NCI-H187 (cell line): Measurements from ENCODE around the gene GLYATL3.
"Not testable (repeated sequence)": the region's sequence is repeated elsewhere in the genome, so short reads cannot be mapped to it uniquely, and the experiment has no call there.

ENCODE experiments used
- DNase-seq, 2 experiments: peaks; one replicate each; lab custom pipeline; 2025; lab: John Stamatoyannopoulos, UW

GLYATL3 gene

DNA sequence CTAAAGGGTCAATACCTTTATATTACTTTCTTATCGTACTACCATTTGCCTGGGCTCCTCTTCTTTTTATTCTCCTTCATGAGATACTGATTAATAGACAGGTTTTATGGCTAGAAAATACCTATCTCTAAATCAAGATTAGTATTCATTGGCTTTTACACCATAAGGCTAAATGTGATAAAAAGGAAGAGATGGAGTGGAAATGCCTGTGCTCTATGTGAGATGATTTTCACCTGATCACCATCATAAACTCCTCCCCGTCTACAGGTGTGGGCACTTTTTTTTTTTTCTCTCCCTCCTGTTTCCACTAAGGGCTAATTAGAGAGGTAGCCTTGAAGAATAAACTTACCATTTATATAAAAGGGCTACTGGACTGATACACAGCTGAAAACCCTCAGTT, at the start of gene GLYATL3:
GLYATL3 (plus strand) TSS at position 301 of the 400 bp plus-strand sequence. CDS start 12,068 bp downstream, outside the sequence.
- DNase-seq = no peak

DNA sequence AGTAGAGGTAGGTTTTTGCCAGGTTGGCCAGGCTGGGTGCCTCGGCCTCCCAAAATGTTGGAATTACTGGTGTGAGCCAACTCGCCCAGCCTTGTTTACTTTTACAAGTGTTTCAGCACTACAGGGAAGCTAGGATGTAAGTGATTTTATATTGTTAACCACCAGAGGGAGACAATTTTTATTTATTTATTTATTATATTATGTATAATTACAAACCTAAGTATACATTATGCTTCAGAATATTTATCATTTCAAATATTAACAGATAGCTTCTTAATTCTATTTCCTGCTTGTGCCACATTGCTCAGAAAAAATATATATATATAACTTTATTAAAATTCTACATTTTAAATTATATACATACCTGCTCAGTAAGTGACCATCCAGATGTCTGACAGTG, 46.5 kb upstream of the GLYATL3 start:
- DNase-seq = no peak

DNA sequence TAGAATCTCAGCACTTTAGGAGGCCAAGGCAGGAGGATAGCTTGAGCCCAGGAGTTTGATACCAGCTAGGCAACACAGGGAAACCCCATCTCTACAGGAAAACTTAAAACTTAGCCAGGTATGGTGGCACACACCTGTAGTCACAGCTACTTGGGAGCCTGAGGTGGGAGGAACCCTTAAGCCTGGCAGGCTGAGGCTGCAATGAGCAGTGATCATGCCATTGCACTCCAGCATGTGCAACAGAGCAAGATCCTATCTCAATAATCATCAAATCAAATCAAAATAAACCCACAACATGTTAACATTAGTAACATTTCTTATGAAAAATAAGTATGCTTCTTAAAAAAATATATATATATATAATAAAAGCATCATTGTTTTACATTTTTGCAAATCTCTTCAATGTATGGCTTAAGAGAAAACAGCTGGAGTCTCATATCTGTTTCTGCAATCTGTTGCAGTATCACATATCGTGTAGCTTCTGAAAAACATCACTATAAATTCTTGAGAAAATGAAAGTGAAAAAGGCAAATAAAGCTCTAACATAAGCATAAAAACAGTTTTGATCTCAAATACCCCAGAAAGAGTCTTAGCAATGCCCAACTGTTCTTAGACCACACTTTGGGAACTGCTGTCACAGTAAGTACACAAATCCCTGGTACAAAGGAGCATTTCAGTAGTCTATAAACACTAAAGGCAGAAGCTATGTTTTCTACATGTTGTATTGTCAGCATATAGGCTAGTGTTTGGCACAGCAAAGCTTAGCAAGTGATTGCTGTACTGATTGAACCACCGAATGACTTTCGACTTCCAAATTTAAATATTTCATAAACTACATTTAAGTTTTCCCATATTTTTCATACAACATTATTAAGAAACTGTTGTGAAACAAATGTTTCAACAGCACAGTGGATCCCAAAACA, 44.7 kb upstream of the GLYATL3 start:
- no peak for DNase-seq

DNA sequence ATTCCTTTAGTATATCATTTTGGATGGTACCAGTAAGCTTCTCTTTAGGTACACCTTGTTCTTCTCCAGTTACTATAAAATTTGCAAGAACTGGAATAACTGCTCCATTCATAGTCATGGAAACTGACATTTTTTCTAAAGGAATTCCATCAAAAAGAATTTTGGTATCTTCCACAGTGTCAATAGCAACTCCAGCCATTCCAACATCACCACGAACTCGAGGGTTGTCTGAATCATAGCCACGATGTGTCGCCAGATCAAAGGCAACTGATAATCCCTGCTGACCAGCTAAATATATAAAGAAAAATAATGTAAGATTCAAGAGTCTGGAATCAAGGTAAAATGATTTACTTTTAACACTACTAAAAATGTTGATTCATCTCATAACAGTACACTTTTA, 42.0 kb upstream of the GLYATL3 start:
- no peak for DNase-seq

DNA sequence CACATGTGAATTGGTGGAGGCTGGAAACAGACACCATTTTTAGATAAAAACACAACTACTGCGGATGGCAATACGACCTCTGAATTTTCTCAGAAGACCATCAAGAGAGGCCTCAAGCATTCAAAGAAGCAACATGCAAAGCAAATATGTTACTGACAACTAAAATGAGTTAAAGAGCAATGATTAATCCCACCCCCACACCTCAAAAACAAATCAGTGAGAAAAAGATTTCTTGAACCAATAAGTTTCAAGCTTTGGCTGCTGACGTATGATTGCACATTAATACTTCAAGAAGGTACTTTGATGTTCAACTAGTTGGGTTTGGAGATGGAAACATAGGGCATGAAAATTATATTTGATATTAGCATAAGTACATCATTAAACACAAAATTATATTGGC, 37.7 kb upstream of the GLYATL3 start:
- no peak for DNase-seq

DNA sequence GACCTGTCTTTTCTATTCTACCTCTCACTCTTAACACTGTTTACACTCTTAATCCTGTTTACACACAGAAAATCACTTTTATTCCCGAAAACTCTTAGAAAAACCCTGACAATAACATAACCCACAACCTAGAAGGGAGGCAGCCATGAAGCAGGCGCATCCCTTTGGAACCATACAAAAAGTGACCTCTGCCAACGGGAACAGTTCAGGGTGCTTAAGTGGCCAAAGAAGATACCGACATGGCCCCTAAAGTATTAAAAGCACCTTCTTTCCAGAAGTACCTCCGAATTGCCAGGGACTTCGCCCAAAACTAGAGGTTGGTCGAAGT, 37.2 kb upstream of the GLYATL3 start:
- DNase-seq = no peak

DNA sequence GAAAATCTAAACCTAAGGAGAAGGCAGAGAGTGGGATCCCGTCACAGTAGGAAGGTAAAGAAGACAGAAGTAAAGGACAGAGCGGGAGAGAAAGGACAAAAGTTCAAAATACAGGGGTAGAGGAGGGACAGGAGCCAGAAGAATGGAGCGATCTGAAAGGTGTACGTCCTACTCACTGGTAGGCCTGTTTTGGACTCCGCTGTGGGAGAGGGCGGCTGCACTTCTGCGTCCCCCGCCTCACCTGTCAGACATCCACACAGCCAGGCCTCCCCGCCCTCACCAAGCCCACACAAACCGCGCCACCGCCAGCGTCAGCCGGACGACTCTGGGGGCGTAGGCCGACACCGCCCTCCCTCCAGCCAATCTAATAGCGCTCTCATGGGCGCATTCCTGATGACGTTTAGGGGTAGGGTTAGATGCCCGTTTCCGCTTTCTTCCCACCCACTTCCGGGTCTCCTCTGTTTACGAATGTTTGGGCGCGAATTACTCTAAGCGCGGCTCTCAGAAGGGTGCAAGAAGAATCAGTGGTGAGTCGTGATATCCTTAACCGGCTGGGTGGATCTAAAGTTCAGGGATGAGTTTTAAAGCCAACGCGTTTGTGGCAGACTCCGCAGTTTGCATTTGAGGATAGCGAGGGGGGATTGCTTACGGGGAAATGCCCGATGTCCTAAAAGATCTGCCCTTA, 36.7 kb upstream of the GLYATL3 start, which contains the start of the genes CENPQ and MMUT:
CENPQ (plus strand) TSS at position 444 of the 685 bp plus-strand sequence. CDS start 6,807 bp downstream, outside the sequence.
MMUT (minus strand) TSS at position 327 of the 685 bp plus-strand sequence. CDS start 3,787 bp downstream, outside the sequence.
- DNase-seq = peak; percentile 50 to 82

DNA sequence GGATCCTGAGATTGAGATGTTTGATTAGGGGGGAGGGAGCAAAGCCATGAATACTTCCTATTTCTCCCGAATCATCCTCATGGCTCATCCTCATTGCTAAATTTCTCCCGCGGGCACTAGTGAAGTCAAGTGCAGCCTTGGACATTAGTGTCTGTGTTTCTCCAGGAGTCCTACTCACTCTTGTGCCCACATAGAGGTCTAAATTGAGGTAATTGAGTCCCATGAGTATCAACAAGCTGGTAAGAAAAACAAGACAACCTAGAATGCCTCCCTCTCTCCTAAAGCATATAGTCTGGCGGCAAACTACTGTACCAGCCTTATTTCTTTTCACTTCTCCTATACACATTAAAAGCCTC, 36.1 kb upstream of the GLYATL3 start:
- DNase-seq = no peak

DNA sequence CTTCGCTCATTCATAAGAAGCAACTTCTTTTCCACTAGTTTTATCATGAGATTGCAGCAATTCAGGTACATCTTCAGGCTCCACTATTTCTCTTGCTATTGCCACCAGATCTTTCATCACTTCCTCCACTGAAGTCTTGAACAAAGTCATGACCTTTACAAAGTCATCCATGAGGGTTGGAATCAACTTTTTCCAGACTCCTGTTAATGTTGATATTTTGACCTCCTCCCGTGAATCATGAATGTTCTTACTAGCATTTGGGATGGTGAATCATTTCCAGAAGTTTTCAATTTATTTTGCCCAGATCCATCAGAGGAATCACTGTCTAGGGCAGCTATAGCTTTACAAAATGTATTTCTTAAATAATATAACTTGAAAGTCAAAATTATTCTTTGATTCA, 35.0 kb upstream of the GLYATL3 start:
- no peak for DNase-seq

DNA sequence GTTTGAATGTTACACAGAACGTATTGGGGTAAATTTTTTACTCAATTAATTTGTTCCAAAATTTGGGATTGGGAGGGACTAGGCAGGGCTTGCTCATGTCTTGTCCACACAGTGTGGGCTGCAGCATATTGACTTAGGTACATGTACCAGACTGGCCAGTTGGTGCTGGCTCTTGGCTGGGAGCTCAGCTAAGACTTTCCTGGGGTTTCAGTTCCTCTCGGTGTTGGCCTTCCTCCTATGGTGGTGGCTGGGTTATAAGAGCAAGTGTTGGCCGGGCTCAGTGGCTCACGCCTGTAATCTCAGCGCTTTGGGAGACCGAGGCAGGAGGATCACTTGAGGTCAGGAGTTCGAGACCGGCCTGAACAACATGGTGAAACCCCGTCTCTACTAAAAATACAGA, 31.7 kb upstream of the GLYATL3 start:
- DNase-seq = no peak

DNA sequence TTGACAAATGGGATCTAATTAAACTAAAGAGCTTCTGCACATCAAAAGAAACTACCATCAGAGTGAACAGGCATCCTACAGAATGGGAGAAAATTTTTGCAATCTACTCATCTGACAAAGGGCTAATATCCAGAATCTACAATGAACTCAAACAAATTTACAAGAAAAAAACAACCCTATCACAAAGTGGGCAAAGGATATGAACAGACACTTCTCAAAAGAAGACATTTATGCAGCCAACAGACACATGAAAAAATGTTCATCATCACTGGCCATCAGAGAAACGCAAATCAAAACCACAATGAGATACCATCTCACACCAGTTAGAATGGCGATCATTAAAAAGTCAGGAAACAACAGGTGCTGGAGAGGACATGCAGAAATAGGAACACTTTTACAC, 23.2 kb upstream of the GLYATL3 start:
- not testable (repeated sequence) for DNase-seq

DNA sequence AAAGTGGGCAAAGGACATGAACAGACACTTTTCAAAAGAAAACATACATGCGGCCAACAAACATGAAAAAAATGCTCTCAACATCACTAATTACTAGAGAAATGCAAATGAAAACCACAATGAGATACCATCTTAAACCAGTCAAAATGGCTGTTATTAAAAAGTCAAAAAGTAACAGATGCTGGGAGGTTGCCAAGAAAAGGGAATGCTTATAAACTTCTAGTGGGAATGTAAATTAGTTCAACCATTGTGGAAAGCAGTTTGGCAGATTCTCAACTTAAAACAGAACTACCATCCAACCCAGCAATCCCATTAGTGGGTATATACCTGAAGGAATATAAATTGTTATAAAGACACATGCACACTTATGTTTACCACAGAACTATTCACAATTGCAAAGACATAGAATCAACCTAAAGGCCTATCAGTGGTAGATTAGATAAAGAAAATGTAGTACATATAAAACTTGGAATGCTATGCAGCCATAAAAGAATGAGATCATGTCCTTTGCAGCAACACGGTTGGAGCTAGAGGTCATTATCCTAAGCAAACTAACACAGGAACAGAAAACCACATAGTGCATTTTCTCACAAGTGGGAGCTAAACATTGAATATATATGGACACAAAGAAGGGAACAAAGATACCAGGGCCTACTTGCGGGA, 20.3 kb upstream of the GLYATL3 start:
- no peak for DNase-seq

DNA sequence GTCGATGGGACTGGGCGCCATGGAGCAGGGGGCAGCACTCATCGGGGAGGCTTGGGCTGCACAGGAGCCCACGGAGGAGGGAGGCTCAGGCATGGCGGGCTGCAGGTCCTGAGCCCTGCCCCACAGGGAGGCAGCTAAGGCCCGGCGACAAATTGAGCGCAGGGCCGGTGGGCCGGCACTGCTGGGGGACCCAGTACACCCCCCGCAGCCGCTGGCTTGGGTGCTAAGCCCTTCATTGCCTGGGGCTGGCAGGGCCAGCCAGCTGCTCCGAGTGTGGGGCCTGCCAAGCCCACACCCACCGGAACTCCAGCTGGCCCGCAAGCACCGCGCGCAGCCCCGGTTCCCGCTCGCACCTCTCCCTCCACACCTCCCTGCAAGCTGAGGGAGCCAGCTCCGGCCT, 17.9 kb upstream of the GLYATL3 start:
- not testable (repeated sequence) for DNase-seq

DNA sequence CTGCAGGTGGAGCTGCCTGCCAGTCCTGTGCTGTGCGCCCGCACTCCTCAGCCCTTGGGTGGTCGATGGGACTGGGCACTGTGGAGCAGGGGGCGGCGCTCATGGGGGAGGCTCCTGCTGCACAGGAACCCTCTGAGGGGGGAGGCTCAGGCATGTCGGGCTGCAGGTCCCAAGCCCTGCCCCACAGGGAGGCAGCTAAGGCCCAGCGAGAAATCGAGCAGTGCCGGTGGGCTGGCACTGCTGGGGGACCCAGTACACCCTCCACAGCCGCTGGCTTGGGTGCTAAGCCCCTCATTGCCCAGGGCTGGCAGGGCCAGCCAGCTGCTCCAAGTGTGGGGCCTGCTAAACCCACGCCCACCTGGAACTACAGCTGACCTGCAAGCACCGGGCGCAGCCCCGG, 16.3 kb upstream of the GLYATL3 start:
- DNase-seq = not testable (repeated sequence)

DNA sequence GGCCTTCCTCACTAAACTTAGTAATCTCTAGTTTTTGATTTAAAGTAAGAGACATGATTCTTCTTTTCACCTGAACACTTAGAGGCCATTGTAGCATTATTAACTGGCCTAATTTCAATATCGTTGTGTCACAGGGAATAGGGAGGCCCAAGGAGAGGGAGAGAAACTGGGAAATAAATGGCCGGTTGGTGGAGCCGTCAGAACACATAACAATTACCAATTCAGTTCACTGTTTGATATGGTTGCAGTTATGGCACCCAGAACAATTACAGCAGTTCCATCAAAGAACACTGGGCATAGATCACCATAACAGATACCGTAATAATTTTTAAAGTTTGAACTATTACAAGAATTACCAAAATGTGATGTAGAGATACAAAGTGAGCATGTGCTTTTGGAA, 9.1 kb upstream of the GLYATL3 start:
- no peak for DNase-seq

DNA sequence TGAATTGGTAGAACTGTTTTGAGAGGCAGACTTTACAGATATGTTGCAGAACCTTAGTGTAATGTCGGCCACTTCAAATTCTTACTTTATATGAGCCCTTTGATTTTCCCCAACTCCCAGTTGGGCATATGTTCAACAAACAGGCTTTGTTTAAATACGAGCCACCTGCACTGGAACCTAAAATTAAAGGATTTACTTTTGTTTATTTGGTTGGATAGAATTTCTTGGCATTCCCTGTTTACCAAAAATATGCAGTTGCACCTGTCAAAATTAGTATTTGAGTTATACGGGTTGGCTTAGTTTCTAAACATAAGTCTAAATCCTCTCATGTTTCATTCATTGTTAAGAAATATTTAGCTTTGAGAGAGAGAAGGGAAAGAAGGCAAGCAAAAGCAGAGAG, 2.4 kb upstream of the GLYATL3 start:
- no peak for DNase-seq

DNA sequence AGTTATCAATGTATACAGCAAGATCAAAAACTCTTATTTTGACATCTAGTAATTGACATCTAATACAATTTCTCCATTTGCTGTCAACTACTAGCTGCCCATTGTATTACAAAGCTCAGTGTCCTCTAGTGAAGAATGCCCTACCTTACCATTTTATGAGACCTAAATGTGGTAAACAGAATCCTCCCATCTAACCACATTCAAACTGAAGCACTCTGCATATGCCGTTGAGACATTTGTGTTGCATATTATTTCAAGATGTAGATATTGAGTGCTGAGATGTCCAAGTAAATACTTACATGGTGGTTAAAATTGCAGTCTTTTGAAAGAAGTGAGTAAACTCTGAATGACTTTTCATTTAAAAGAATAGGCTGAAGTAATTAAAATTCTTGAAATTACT, 597 bp upstream of the GLYATL3 start:
- no peak for DNase-seq

DNA sequence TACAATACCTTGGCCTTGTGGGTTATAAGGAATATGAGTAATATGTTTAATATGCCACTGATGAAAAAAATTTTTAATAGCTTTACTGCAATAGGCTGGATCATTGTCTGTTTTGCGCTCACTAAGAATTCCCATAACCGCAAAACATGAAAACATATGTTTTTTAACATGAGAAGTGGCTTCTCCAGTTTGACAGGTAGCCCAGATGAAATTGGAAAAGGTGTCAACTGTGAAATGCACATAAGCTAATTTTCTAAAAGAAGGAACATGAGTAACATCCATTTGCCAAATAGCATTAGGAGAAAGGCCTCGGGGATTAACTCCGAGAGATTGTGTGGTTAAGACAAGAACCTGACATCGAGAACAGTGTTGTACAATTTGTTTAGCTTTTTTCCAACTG, 4.9 kb downstream of the GLYATL3 start:
- DNase-seq = no peak

DNA sequence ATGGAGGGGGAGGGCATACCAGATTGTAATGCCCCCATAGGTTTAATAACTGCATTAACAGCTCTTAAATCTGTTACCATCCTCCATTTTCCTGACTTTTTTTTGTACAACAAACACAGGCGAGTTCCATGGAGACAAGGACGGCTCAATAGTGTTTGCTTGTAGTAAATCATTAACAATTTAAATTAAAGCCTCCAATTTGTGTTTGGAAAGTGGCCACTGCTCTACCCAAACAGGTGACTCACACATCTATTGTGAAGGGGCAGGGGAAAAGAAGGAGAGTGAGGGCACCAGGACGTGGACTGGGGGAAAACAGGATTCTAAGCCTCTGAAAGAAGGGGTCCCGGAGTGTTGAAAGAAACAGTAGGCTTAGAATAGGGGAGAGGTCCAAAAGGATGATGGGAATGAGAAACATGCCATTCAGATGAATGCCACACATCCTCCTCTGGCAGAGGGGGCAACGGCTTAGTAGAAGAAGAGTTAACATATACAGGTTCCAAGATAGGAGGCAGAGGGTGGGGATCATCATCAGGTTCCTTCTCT, 6.9 kb downstream of the GLYATL3 start:
- DNase-seq = no peak

DNA sequence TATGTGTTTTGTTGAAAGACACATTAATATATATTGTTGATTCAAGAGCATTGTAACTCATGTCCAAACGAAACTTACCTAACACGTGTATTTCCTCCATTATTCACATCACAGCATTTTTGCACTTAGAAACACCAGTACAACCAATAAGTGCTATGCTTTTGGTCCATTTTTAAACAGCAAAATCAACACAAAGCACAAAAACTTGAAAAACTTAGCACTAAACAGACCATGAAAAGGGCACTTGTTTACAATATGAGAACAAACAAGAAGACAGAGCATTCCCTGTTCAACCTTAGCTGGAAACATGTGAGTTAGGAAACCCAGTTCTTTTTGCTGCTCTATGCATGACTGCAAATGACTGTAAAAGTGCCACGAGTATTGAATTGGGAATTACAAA, 9.6 kb downstream of the GLYATL3 start:
- no peak for DNase-seq

DNA sequence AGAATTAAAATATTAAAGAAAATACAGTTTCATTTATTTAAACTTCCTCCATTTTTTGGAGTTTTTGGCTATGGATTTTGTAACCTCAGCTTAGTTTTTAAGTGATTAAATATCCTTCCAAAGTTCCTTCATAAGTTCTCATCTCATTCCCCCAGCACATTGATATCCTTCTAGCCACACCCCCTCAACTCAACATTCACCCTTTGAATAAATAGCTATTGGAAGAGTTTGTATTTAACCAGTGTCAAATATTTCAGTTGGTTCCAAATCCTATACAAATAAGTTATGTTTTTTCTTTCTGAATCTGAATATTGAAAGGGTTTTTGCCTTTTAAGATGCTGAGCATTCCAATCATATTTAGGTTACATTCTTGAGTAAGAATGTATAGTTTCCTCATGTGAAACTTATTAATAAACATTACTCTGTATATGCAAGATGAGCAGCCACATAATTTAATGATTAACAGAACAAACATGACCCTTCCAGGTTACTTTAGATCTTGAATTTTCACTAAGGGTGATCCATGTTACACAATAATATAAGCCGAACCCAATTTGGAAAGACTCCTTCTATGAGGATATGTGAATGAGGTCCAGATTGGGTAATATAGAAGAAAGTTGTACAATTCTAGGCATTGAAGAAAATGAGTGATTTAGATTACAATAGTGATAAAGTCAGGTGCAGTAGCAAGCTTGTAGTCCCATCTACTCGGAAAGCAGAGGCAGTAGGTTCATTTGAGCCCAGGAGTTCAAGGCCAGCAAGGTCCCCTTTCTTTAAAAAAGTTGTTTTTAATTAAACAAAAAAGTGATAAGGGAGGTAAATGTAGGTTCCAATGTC, 13.6 kb downstream of the GLYATL3 start:
- no peak for DNase-seq
